Activated B cell treated with CpG ODN at 0.5 μM for 24 hours (primary cell): ENCODE results near the gene TMEM178B. TPM values are rescaled to one million over a fixed set of nuclear protein-coding genes. Genes with fewer than 3 reads are reported as not detected.

ENCODE experiments used
- ATAC-seq: fragments of 200-7000 bp; cut with Tn5 transposase; one replicate; pipeline ENCODE4 v1.10.0; 2021; ENCODE audit warnings: low read depth, mild to moderate bottlenecking, moderate library complexity
- CTCF ChIA-PET: fragments of 350-600 bp; sonication (Branson Sonifier 250); formaldehyde crosslinking; loops from one replicate; lab custom pipeline; 2021; ENCODE audit warnings: antibody characterized with exemption; lab: Charles Lee
- POLR2A ChIA-PET: fragments of 350-600 bp; sonication (Branson Sonifier 250); formaldehyde crosslinking; loops from one replicate; lab custom pipeline; 2021; ENCODE audit warnings: antibody characterized with exemption; lab: Charles Lee
- DNase-seq: peaks from one replicate; pipeline ENCODE4 v3.0.0; 2022
- H3K27ac Mint-ChIP-seq: one replicate; pipeline ENCODE4 v1.8.0; 2020; ENCODE audit warnings: mixed read lengths
- H3K27me3 Mint-ChIP-seq: one replicate; pipeline ENCODE4 v1.8.0; 2021; ENCODE audit warnings: mixed read lengths
- H3K36me3 Mint-ChIP-seq: one replicate; pipeline ENCODE4 v1.8.0; 2021; ENCODE audit warnings: low read depth, mixed read lengths
- H3K4me1 Mint-ChIP-seq: one replicate; pipeline ENCODE4 v1.8.0; 2021; ENCODE audit warnings: mixed read lengths
- H3K4me3 Mint-ChIP-seq: one replicate; pipeline ENCODE4 v1.8.0; 2020; ENCODE audit warnings: mild to moderate bottlenecking, mixed read lengths
- H3K9me3 Mint-ChIP-seq: one replicate; pipeline ENCODE4 v1.8.0; 2020; ENCODE audit warnings: mixed read lengths
- CTCF ChIP-seq: fragments of 200-600 bp; IDR thresholded peaks from one replicate; pipeline ENCODE4 v1.8.0; 2022; ENCODE audit warnings: antibody characterized with exemption, mild to moderate bottlenecking
- intact Hi-C: fragments of 100-400 bp; cut with micrococcal nuclease; formaldehyde crosslinking; loops from one replicate; pipeline ENCODE4 v1.15.1; 2024
- total RNA-seq: library from RNA; stranded (reverse); gene quantifications from 2 replicates; pipeline ENCODE4 v1.2.3, GENCODE V29; 2022

The TMEM178B gene
- total RNA-seq, 1 donor from 2014 or later = 0.49 TPM

- Mint-ChIP-seq H3K9me3 (no peaks in the 10 kb centered on the region), H3K27ac (no peak overlapping the region), H3K27me3 (no peaks in the 10 kb centered on the region), H3K36me3 (no peaks in the 10 kb centered on the region), H3K4me3 (no peak overlapping the region), H3K4me1 (no peaks in the 10 kb centered on the region)
- CTCF ChIA-PET = no interaction called here
- POLR2A ChIA-PET = no interaction called here
- intact Hi-C loops = no loop called here
- ATAC-seq (no peak), DNase-seq (no peak)
- no peak for TF ChIP-seq CTCF
Measured at GRCh38 chr7:141317033-141317585, 243.2 kb downstream of the TMEM178B start.

GRCh38 chr7:141320287-141320686 lies 246.4 kb downstream of the TMEM178B start:
- ATAC-seq (no peak), DNase-seq (no peak)
- no peaks in the 10 kb centered on the region for H3K9me3 Mint-ChIP-seq
- no peak overlapping the region for H3K4me3 Mint-ChIP-seq
- CTCF ChIA-PET = no interaction called here
- no peak for TF ChIP-seq CTCF
- no peaks in the 10 kb centered on the region for H3K27me3 Mint-ChIP-seq
- no peak overlapping the region for H3K27ac Mint-ChIP-seq
- intact Hi-C loops = no loop called here
- H3K36me3 Mint-ChIP-seq = no peaks in the 10 kb centered on the region
- POLR2A ChIA-PET = no interaction called here
- no peaks in the 10 kb centered on the region for H3K4me1 Mint-ChIP-seq

- no peak overlapping the region for H3K27ac Mint-ChIP-seq
- no peaks in the 10 kb centered on the region for H3K9me3 Mint-ChIP-seq
- TF ChIP-seq CTCF = no peak
- no peak for DNase-seq
- POLR2A ChIA-PET = no interaction called here
- intact Hi-C loops = no loop called here
- CTCF ChIA-PET = no interaction called here
- ATAC-seq = no peak
- no peaks in the 10 kb centered on the region for H3K36me3 Mint-ChIP-seq
- H3K4me3 Mint-ChIP-seq = no peak overlapping the region
- no peaks in the 10 kb centered on the region for H3K27me3 Mint-ChIP-seq
- H3K4me1 Mint-ChIP-seq = no peaks in the 10 kb centered on the region
Measured at GRCh38 chr7:141322383-141322782, 248.5 kb downstream of the TMEM178B start.

- ChIA-PET CTCF (no interaction called here), POLR2A (no interaction called here)
- no peaks in the 10 kb centered on the region for H3K27me3 Mint-ChIP-seq
- ATAC-seq (no peak), DNase-seq (no peak)
- no peaks in the 10 kb centered on the region for H3K4me1 Mint-ChIP-seq
- H3K9me3 Mint-ChIP-seq = no peaks in the 10 kb centered on the region
- intact Hi-C loops = no loop called here
- no peak for TF ChIP-seq CTCF
- H3K27ac Mint-ChIP-seq = no peak overlapping the region
- no peaks in the 10 kb centered on the region for H3K36me3 Mint-ChIP-seq
- no peak overlapping the region for H3K4me3 Mint-ChIP-seq
Measured at GRCh38 chr7:141323826-141324225, 250.0 kb downstream of the TMEM178B start.

- H3K27me3 Mint-ChIP-seq = no peaks in the 10 kb centered on the region
- H3K9me3 Mint-ChIP-seq = no peaks in the 10 kb centered on the region
- TF ChIP-seq CTCF = no peak
- no peaks in the 10 kb centered on the region for H3K4me1 Mint-ChIP-seq
- ChIA-PET CTCF (no interaction called here), POLR2A (no interaction called here)
- ATAC-seq = no peak
- H3K4me3 Mint-ChIP-seq = no peak overlapping the region
- no peaks in the 10 kb centered on the region for H3K36me3 Mint-ChIP-seq
- intact Hi-C loops = no loop called here
- no peak for DNase-seq
- no peak overlapping the region for H3K27ac Mint-ChIP-seq
Measured at GRCh38 chr7:141324870-141325269, 251.0 kb downstream of the TMEM178B start.
